Measurements from ENCODE around the gene FAM177A1.

FAM177A1 gene

DNA sequence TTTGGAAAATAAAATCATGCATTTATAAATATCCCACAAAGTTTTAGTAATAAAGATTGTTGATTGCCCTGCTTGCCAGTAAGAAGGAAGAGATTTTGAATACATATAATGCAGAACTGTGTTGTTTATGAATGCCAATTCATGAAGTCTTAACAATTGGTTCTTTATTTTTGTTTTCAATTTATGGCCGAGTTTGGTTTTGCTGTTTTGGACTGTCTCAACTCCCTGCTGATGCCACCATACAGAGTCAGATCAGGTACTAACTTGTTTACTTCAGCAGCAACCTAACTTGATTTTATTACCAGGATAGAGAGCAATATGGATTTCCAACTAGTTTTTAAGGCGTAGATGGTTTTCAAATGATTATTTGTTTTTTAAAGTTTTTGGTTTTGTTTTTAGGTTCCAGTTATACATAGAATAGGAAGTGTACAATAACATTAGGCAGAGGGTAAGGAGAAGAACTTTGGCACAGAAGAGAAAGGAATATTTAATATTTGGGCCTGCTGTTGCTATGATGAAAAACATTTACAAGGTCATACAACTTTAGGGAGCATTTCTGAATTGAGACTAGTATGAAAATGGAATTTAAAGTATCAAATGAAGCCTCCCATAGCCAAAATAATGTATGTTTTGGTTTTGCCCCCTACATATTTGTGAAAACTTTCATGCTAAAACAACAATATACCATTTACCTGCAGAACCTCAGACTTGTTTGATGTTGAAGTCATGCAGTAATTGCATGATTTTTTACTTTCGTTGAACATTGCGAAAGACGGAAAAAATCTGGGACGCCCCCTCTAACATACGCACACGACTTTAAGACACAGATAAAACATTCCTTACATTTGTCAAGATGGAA lies 904 bp upstream of the FAM177A1 start:
- Histone ChIP-seq H3K27ac (ENCODE audit: extremely low read depth, low read depth, low read length) (peak overlapping the region; percentile 71), H3K9me3 (ENCODE audit: control insufficient read depth, insufficient read depth, low read depth, low read length) (no peaks in the 10 kb centered on the region), H3K4me1 (ENCODE audit: control insufficient read depth, insufficient read depth, low read length) (peaks cover 3% of the 10 kb centered on the region; the same call in 1 of the 2 replicates), H3K4me3 (ENCODE audit: low read depth, low read length) (peak overlapping the region; percentile 92), H3K36me3 (ENCODE audit: control insufficient read depth in 2 of 2, insufficient read depth in 1 of 2, low read length in 2 of 2) (peaks cover 8 to 9% of the 10 kb centered on the region in 2 experiments; a peak in 2 of 3 replicates)
- CTCF ChIA-PET = no interaction called here
- TF ChIP-seq PRDM10 (tag by site-specific recombination; IDR thresholded peaks at IDR 0.05) = peak; percentile 34; the same call in 1 of the 2 replicates
- TF ChIP-seq ZNF623 (tag by site-specific recombination; IDR thresholded peaks at IDR 0.05) = no peak
- POLR2A ChIA-PET = interaction anchor here (0.5 to 1.8 kb wide), 13 partner anchors 11 to 247 kb away, joined by 3 to 11 read pairs (median 4); partner anchors contain the start of genes BAZ1A, PPP2R3C, PRORP and PSMA6

GRCh38 chr14:35045798-35046047 lies 349 bp upstream of the FAM177A1 start:
- ChIA-PET CTCF (interaction anchor here (0.7 kb wide), 1 partner anchor 69 kb away, joined by 3 read pairs; no protein-coding TSS in a partner anchor), POLR2A (interaction anchor here (0.5 to 2.1 kb wide), 14 partner anchors 11 to 781 kb away, joined by 3 to 11 read pairs (median 4); partner anchors contain the start of genes BAZ1A, BRMS1L, PPP2R3C and PRORP)
- peak; percentile 57 for TF ChIP-seq ZNF335 (tag by site-specific recombination; conservative IDR thresholded peaks at IDR 0.05)
- 0 out of 2 replicates have a peak, but pooled peaks have one; percentile 7 for TF ChIP-seq ZNF623 (tag by site-specific recombination; IDR thresholded peaks at IDR 0.05)
- TF ChIP-seq ZNF843 (tag by site-specific recombination; IDR thresholded peaks at IDR 0.05) = no peak
- TF ChIP-seq ZNF777 (tag by site-specific recombination; IDR thresholded peaks at IDR 0.05; ENCODE audit: borderline replicate concordance) = peak; percentile 76; the same call in 1 of the 2 replicates
- peak overlapping the region; percentile 92 for H3K4me3 ChIP-seq (ENCODE audit: low read depth, low read length)
- peak overlapping the region; percentile 71 for H3K27ac ChIP-seq (ENCODE audit: extremely low read depth, low read depth, low read length)
- H3K9me3 ChIP-seq (ENCODE audit: control insufficient read depth, insufficient read depth, low read depth, low read length) = no peaks in the 10 kb centered on the region
- H3K4me1 ChIP-seq (ENCODE audit: control insufficient read depth, insufficient read depth, low read length) = peaks cover 3% of the 10 kb centered on the region; the same call in 1 of the 2 replicates
- H3K36me3 ChIP-seq (ENCODE audit: control insufficient read depth in 2 of 2, insufficient read depth in 1 of 2, low read length in 2 of 2) = peaks cover 8 to 9% of the 10 kb centered on the region in 2 experiments; a peak in 2 of 3 replicates

DNA sequence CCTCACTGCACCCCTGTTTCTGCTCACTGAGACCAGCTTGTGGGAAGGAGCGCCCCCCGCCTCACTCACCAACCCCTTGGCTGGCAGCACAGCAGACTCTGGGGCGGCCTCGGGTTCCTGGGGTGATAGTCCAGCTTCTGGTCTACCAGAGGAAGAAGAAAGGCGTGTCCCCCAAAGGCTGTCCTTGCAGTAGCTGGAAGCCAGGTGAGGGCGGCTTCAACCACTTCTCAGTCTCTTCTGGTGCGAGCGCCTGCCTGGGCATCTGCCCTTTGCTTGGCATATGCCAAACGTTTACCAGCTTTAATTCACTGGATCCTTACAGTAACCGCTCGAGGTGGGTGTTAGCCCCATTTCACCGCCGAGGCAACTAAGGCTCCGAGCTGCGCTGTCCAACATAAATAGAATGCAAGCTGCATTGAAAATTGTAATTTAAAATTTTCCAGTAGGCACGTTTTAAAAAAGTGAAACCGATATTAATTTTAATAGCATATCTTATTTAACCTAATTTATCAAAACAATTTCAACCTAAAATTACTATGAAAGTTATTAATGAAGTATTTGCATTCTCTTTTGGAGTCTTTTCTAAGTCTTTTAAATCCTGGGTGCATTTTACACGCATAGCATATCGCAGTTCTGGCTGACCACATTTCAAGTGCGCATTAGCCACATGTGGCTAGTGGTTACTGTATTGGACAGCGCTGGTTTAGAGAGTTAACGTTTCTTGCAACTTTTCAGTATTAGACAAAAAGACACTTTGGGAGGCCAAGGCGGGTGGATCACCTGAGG lies 872 bp downstream of the FAM177A1 start:
- ChIA-PET POLR2A (interaction anchor here (0.6 to 2.1 kb wide), 9 partner anchors 9 to 779 kb away, joined by 3 to 11 read pairs (median 4); partner anchors contain the start of genes BRMS1L and SRP54), CTCF (interaction anchor here (0.5 to 0.6 kb wide), 4 partner anchors 33 to 1509 kb away, joined by 3 to 4 read pairs (median 3); no protein-coding TSS in a partner anchor)
- peak overlapping the region; percentile 92 for H3K4me3 ChIP-seq (ENCODE audit: low read depth, low read length)
- H3K4me1 ChIP-seq (ENCODE audit: control insufficient read depth, insufficient read depth, low read length) = peaks cover 3% of the 10 kb centered on the region; the same call in 1 of the 2 replicates
- peaks cover 8 to 9% of the 10 kb centered on the region in 2 experiments; a peak in 2 of 3 replicates for H3K36me3 ChIP-seq (ENCODE audit: control insufficient read depth in 2 of 2, insufficient read depth in 1 of 2, low read length in 2 of 2)
- H3K9me3 ChIP-seq (ENCODE audit: control insufficient read depth, insufficient read depth, low read depth, low read length) = no peaks in the 10 kb centered on the region
- peak overlapping the region; percentile 90 for H3K27ac ChIP-seq (ENCODE audit: extremely low read depth, low read depth, low read length)
- TF ChIP-seq ZNF518A (tag by site-specific recombination; conservative IDR thresholded peaks at IDR 0.05; ENCODE audit: low read depth) = no peak; the same call in 1 of the 2 replicates
- TF ChIP-seq ZNF274 (IDR thresholded peaks at IDR 0.05; ENCODE audit: low read length) = no peak
- no peak for TF ChIP-seq ZNF274 (tag by site-specific recombination; IDR thresholded peaks at IDR 0.05; ENCODE audit: borderline replicate concordance)
- TF ChIP-seq, protein P1, sequence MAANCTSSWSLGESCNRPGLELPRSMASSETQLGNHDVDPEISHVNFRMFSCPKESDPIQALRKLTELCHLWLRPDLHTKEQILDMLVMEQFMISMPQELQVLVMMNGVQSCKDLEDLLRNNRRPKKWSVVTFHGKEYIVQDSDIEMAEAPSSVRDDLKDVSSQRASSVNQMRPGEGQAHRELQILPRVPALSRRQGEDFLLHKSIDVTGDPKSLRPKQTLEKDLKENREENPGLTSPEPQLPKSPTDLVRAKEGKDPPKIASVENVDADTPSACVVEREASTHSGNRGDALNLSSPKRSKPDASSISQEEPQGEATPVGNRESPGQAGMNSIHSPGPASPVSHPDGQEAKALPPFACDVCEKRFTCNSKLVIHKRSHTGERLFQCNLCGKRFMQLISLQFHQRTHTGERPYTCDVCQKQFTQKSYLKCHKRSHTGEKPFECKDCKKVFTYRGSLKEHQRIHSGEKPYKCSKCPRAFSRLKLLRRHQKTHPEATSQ (tag by site-specific recombination; IDR thresholded peaks at IDR 0.05) = no peak
- no peak for TF ChIP-seq ZNF114 (tag by site-specific recombination; IDR thresholded peaks at IDR 0.05)
- 0 out of 2 replicates have a peak, but pooled peaks have one; percentile 4 for TF ChIP-seq ZNF692 (tag by site-specific recombination; IDR thresholded peaks at IDR 0.05)
- TF ChIP-seq OVOL3 (tag by site-specific recombination; IDR thresholded peaks at IDR 0.05) = no peak
